ENCODE data around the gene SDK1. TPM values are rescaled to one million over a fixed set of nuclear protein-coding genes. Genes with fewer than 3 reads are reported as not detected.

The SDK1 gene
- total and polyA plus RNA-seq, 2 of the 8 experiments (the other 6 are each of a cell fraction or from before 2014, with no cell fraction given) = 3.3 to 7.2 TPM

DNA sequence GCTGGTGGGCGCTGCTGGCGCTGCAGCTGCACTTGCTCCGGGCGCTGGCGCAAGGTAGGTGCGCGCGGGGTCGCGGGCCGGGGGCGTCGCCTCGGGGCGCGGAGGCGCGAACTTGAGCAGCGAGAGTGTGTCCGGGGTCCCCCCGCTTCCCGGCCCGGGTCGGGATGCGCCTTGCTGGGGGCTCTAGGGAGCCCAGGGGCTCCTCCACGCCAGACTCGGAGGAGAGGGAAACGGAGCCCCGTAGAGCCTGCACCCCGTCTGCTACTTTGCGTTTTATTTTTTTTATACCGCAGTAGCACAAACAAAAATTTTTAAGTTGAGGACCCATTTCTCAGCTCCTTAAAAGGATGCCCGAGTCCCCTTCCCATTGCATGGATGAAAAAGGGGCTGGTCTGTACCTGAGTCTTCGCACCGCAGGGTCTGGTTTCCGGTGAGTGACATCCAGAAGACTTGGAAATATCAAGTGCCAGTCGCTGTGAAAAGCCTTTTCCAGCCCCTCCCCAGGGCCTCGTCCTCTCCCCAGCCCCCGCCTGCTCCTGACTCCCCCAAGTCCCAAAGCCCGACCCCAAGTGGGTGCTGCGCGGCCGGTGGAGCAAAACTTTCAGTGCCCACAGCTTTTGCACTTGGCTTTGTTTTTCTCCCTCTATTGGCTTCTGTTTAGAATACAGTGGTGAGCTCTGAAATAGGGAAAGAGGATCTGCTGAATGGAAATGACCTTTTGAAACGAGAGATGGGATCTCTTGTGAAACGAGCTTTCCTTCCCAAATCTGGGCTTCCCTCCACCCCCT is 973 bp downstream of the SDK1 start (continued):
- TF ChIP-seq, protein P1, sequence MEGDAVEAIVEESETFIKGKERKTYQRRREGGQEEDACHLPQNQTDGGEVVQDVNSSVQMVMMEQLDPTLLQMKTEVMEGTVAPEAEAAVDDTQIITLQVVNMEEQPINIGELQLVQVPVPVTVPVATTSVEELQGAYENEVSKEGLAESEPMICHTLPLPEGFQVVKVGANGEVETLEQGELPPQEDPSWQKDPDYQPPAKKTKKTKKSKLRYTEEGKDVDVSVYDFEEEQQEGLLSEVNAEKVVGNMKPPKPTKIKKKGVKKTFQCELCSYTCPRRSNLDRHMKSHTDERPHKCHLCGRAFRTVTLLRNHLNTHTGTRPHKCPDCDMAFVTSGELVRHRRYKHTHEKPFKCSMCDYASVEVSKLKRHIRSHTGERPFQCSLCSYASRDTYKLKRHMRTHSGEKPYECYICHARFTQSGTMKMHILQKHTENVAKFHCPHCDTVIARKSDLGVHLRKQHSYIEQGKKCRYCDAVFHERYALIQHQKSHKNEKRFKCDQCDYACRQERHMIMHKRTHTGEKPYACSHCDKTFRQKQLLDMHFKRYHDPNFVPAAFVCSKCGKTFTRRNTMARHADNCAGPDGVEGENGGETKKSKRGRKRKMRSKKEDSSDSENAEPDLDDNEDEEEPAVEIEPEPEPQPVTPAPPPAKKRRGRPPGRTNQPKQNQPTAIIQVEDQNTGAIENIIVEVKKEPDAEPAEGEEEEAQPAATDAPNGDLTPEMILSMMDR (IDR thresholded peaks at IDR 0.05; ENCODE audit: control extremely low read depth in 1 of 3, insufficient read depth in 1 of 3, low read depth in 1 of 3, low read length in 3 of 3) = peak in 2 of 3 experiments; percentile 34 to 35; a peak in 2 of 4 replicates
- TF ChIP-seq GTF2F1 (IDR thresholded peaks at IDR 0.05; ENCODE audit: borderline replicate concordance, low read depth, low read length) = no peak
- TF ChIP-seq MAFK (IDR thresholded peaks at IDR 0.05; ENCODE audit: low read depth, low read length) = no peak
- no peak for TF ChIP-seq BRCA1 (IDR thresholded peaks at IDR 0.05; ENCODE audit: low read depth, low read length)
